Aorta (tissue), 5 donors: ENCODE data around the gene HSD3B1. TPM values are rescaled to one million over a fixed set of nuclear protein-coding genes. Genes with fewer than 3 reads are reported as not detected.
"Not testable (repeated sequence)": the region's sequence is repeated elsewhere in the genome, so short reads cannot be mapped to it uniquely, and the experiment has no call there.

Experiments
- ATAC-seq: fragments of 200-7000 bp; cut with Tn5 transposase; one replicate; pipeline ENCODE4 v1.9.1; 2022; ENCODE audit warnings: moderate library complexity; ENCODE audit not compliant: low FRiP score
- DNase-seq, 2 donors: peaks; one replicate each; pipeline ENCODE4 v3.0.0-alpha.2; 2020
- H3K27ac ChIP-seq, 2 donors: one replicate each; pipeline ENCODE4 v1.5.1; 2013; ENCODE audit warnings: low read length in 2 of 2, mild to moderate bottlenecking in 2 of 2, moderate library complexity in 2 of 2, control low read depth in 1 of 2, inconsistent platforms in 1 of 2, low read depth in 1 of 2
- H3K27me3 ChIP-seq, 2 donors: one replicate each; pipeline ENCODE4 v1.6.1; 2013; ENCODE audit warnings: control low read depth in 1 of 2, low read length in 1 of 2, mild to moderate bottlenecking in 1 of 2, moderate library complexity in 1 of 2; ENCODE audit not compliant: insufficient read depth in 2 of 2, control insufficient read depth in 1 of 2
- H3K36me3 ChIP-seq, 2 donors: one replicate each; pipeline ENCODE4 v1.6.1; 2013; ENCODE audit warnings: control low read depth in 1 of 2, low read length in 1 of 2, mild to moderate bottlenecking in 1 of 2; ENCODE audit not compliant: insufficient read depth in 2 of 2, control insufficient read depth in 1 of 2
- H3K4me1 ChIP-seq, 2 donors: one replicate each; pipeline ENCODE4 v1.6.1; 2013; ENCODE audit warnings: low read length in 2 of 2, control low read depth in 1 of 2, mild to moderate bottlenecking in 1 of 2, moderate library complexity in 1 of 2; ENCODE audit not compliant: insufficient read depth in 2 of 2, control insufficient read depth in 1 of 2
- H3K4me3 ChIP-seq, 2 donors: one replicate each; pipeline ENCODE4 v1.5.1; 2013; ENCODE audit warnings: low read length in 2 of 2, control low read depth in 1 of 2, mild to moderate bottlenecking in 1 of 2
- H3K9me3 ChIP-seq: one replicate; pipeline ENCODE4 v1.6.1; 2013; ENCODE audit warnings: mild to moderate bottlenecking, low read length; ENCODE audit not compliant: control insufficient read depth
- WGBS, 2 donors: extraction: QIAGEN DNeasy Blood & Tissue Kit; methylation state at CpG; one replicate each; pipeline ENCODE4 v1.1.7; 2013; 5-methylcytosine and 5-hydroxymethylcytosine counted together
- intact Hi-C, 2 donors: fragments of 100-400 bp; cut with DNase I; formaldehyde crosslinking; loops; one replicate each; pipeline versions ENCODE4 v1.14.2 to v1.15.0; 2022
- polyA plus RNA-seq, 2 donors: library from polyadenylated mRNA; stranded (reverse); fragments of 200-250 nt; gene quantifications; one replicate each; pipeline ENCODE4 v1.2.3, GENCODE V29; 2013
- total RNA-seq, 2 donors: library from RNA; stranded (reverse); fragmentation: NEBNext Ultra II Directional; extraction: Animal tissue kit (Norgen Biotek cat#: 25700); gene quantifications; one replicate each; pipeline ENCODE4 v1.2.1, GENCODE V29; 2021
- donor health status: healthy with polysubstance abuse.
- donor health status: Bipolar disorder and iron deficiency.
- donor health status: DM: no; HTN: no; CAD: no.
- donor health status: DM: no; HTN: no; CAD: no.
- donor health status: DM: yes; HTN: yes; CAD: no.

The HSD3B1 gene
- total and polyA plus RNA-seq, 4 donors: not detected

DNA sequence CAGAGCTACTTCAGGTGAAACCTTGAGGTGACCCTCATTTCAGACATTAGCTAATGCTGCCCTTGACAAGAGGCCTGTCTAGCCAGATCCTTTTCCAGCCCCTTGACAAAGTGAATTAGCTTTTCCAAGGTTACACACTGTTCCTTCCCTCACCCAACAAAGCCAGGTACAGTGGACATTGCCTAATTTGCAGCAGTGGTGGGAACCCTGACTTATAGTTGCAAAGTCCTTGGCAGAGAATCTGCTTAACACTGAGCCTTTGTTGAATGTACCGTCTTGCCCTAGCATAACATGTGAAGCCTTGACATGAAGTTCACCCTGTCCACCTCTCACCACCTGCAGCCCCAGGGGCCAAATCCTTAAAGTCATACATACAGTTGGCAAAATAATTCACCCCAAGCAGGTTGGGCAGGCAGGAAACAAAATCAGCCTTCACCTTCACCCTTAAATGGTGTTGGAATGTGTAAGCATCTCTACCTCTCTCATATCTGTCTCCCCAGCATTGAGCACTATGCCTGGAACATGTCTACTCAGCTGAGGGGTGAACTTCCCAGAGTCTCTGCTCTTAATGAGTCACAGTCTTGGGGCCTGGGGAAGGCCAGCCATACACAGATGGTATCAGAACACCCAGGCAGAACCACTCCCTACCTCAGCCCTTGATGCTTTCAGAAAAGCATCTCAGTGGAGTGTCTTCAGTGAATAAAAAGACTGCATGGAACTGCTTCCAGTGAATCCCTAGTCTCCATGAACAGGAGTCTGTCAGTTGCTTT, 46.5 kb downstream of the HSD3B1 start:
- H3K4me3 ChIP-seq, H3K36me3 ChIP-seq, ATAC-seq, H3K27ac ChIP-seq, H3K27me3 ChIP-seq, DNase-seq, H3K9me3 ChIP-seq, H3K4me1 ChIP-seq, intact Hi-C loops: not testable (repeated sequence)
- 44 to 48% methylated on average over 1 of the region's 1 CpG for WGBS, 2 donors

DNA sequence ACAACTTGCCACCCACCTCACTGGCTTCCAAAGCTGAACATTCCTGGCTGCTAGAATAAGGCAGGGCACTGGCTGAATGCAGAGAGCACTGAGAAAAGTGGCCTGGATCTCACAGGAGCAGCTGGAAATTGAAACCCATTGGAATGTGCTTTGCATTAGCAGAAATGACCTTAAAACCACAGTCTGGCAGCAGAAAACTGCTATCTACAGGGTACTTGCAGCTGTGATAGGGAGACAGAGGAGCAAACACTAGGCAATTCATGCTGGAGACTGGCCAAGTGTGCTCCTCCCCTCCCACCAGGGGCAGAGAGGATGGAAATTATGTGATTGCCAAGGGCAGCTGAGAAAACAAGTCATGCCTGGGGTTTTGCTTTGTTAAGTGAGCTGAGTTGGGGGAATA, 47.2 kb downstream of the HSD3B1 start:
- Histone ChIP-seq H3K4me1 (no peaks in the 10 kb centered on the region), H3K4me3 (no peak overlapping the region), H3K27ac (no peak overlapping the region), H3K9me3 (no peaks in the 10 kb centered on the region), H3K36me3 (no peaks in the 10 kb centered on the region), H3K27me3 (no peaks in the 10 kb centered on the region)
- ATAC-seq (no peak), DNase-seq (peak in 1 of 2 donors; percentile 52)
- intact Hi-C loops: no loop called here

GRCh38 chr1:119556423-119556822, 49.4 kb downstream of the HSD3B1 start:
- ATAC-seq (no peak), DNase-seq (no peak)
- no peaks in the 10 kb centered on the region for H3K27me3 ChIP-seq
- 81 to 83% methylated on average over 3 of the region's 3 CpGs for WGBS, 2 donors
- intact Hi-C loops: no loop called here
- no peaks in the 10 kb centered on the region for H3K9me3 ChIP-seq
- no peak overlapping the region for H3K4me3 ChIP-seq
- H3K36me3 ChIP-seq: no peaks in the 10 kb centered on the region
- no peaks in the 10 kb centered on the region for H3K4me1 ChIP-seq
- H3K27ac ChIP-seq: no peak overlapping the region

GRCh38 chr1:119560402-119560801, 53.4 kb downstream of the HSD3B1 start:
- H3K27me3 ChIP-seq, H3K9me3 ChIP-seq, H3K36me3 ChIP-seq, DNase-seq, intact Hi-C loops, H3K4me1 ChIP-seq, H3K4me3 ChIP-seq, ATAC-seq, H3K27ac ChIP-seq: not testable (repeated sequence)
- 95 to 99% methylated on average over 3 of the region's 3 CpGs for WGBS, 2 donors

DNA sequence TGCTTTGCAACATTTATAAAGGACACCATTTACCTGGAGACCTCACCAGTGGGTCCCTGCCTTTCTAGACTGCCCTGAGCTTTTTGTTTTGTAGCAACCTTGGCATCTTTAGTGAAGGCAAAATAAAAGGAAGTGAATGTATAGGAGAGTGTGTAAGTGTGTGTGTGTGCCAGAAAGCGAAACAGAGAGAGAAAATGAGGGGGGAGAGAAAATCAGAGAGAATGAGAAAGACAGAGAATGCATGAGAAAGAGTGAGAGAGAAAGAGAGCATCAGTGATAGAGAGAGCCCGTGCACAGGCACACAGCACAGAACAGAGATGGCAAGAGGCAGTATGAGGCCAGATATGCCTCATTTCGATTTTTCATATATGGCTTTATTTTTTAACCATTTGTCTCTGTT, 57.5 kb downstream of the HSD3B1 start:
- DNase-seq (no peak), ATAC-seq (no peak)
- intact Hi-C loops: no loop called here
- no peaks in the 10 kb centered on the region for H3K4me1 ChIP-seq
- no peaks in the 10 kb centered on the region for H3K27me3 ChIP-seq
- no peak overlapping the region for H3K27ac ChIP-seq
- H3K4me3 ChIP-seq: no peak overlapping the region
- no peaks in the 10 kb centered on the region for H3K9me3 ChIP-seq
- 89 to 90% methylated on average over 3 of the region's 3 CpGs for WGBS, 2 donors
- no peaks in the 10 kb centered on the region for H3K36me3 ChIP-seq

Other genes with a start within 250 kb of the HSD3B1 start
- not detected for gene HAO2, start 138.4 kb upstream of the HSD3B1 start, total RNA-seq
- not detected for gene HAO2, start 138.4 kb upstream of the HSD3B1 start, polyA plus RNA-seq
- gene HSD3B2, start 92.1 kb upstream of the HSD3B1 start, total RNA-seq: under 1 TPM in 1 of 2 donors, not detected in 1; 0.55 TPM
- gene HSD3B2, start 92.1 kb upstream of the HSD3B1 start, polyA plus RNA-seq: under 1 TPM in 1 of 2 donors, not detected in 1; 0.23 TPM
- gene ZNF697, start 141.1 kb downstream of the HSD3B1 start, total RNA-seq: 1 to 10 TPM; 5.1 to 6.0 TPM
- gene ZNF697, start 141.1 kb downstream of the HSD3B1 start, polyA plus RNA-seq: 1 to 10 TPM in 1 of 2 donors, under 1 TPM in 1; 0.63 to 1.3 TPM
- gene PHGDH, start 204.7 kb downstream of the HSD3B1 start, total RNA-seq: 10 to 100 TPM; 45.4 to 68.4 TPM
- 10 to 100 TPM; 23.7 to 41.3 TPM for gene PHGDH, start 204.7 kb downstream of the HSD3B1 start, polyA plus RNA-seq